NCI-H1436 treated with DMSO at 0.1 percent for 48 hours (cell line): ENCODE measurements around the gene FNIP1.
"Not testable (repeated sequence)": the region's sequence is repeated elsewhere in the genome, so short reads cannot be mapped to it uniquely, and the experiment has no call there.

Source experiments
- DNase-seq: peaks from one replicate; lab custom pipeline; 2025; lab: John Stamatoyannopoulos, UW

The FNIP1 gene

DNA sequence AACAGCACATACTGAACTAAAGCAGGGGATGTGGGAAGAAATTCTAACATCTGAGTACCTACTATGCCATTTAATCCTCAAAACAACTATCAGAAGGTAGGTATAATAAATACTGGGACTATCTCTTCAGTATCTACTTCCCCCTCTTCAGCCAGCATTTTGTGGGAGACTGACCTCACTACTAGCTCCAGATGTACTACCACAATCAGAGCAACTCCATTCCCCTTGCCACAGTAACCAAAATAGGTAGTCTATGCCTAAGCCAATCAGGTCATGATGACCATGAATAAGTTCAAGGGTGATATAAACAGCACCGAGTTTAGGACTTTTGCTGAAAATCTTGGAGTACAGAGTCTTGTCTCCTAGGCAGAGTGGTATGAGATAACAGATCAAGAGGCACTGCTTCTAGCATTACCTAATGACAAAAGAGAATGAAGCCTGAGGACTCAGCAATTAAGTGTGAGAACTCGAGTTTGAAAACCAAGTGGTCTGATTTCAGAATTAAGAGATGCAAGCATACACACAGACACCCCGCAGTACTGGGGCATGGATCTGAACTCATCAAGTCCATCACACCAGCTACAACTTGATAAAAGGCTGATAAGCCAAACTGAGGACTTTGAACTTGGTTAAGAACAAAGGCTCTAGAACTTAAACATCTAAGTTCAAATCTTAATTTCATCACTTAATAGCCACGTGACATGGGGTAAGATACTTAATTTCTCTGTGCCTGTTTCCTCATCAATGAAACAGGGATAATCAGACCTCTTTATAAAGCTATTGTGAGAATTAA, 9.7 kb downstream of the FNIP1 start:
- DNase-seq: peak; percentile 2

DNA sequence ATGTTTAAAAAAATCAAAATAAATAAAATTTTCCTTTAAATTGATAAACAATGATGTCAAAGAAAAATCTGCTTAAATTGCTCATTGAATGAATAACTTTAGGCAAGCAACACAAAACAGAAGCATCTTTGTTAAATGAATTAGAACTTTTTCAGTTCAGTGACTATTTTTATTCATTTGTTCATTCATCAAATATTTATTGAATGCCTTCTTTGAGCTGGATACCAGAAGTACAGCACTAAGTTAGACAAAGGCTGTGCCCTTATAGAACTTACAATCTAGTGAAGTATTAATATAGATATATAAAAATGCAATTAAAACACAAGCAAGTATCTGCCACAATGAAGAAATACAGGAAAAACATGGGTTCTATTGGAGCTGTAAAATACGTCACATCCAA, 10.8 kb downstream of the FNIP1 start:
- DNase-seq: no peak

DNA sequence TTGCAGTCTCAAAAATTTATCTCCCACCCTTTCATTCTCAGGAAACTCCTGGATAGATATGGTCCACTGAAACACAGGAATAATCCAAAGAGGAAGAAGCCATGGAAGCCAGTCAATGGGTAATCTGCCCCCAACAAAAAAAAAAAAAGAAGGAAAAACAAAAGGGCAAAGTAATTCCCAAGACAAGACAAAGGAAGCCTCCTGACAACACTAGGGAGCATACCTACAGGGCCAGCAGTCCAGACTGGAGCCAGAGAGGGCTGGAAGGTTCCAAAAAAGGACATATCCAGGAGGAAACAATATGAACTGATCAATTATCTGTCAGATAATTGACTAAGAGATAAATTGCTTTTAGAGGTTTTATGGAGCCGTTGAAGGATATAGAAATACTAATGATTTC, 12.9 kb downstream of the FNIP1 start:
- no peak for DNase-seq

DNA sequence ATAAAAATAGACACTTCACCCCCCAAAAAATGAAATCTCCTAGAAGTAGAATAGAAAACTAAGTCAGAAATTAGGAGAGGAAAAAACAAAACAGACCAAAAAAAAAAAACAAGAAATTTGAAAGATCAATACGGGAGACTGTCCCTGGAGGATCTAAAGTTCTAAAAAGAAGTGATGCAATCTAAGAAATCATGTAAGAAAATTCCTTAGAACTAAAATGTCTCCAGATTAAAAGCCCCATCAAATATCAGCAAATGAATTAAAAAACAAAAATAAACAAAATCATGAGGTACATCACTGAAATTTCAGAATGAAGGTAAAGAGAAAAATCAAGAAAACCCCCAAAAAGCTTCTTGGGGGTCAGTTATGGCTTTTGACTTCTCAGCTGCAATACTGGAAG, 13.5 kb downstream of the FNIP1 start:
- no peak for DNase-seq

DNA sequence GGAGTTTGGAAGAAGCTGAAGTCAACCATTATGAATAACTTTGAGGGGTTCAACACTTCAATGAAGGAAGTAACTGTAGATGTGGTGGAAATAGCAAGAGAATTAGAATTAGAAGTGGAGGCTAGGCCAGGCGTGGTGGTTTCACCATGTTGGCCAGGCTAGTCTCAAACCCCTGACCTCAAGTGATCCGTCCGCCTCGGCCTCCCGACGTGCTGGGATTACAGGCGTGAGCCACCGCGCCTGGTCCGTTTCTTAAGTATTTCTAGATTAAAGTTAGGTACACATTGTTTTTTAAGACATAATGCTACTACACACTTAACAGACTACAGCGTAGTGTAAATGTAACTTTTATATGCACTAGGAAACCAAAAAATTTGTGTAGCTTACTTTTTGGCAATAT, 14.1 kb downstream of the FNIP1 start:
- DNase-seq: no peak

DNA sequence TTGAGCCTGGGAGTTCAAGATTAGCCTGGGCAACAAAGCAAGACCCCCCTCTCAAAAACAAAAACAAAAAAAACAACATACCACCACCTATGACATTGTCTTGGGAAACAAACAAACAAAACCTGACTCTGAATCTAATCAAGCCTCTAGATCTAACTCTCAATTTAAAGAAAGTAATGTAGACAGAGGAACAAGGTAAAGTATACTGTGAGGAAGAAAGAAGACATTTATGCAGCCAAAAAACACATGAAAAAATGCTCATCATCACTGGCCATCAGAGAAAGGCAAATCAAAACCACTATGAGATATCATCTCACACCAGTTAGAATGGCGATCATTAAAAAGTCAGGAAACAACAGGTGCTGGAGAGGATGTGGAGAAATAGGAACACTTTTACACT, 18.7 kb downstream of the FNIP1 start:
- not testable (repeated sequence) for DNase-seq

DNA sequence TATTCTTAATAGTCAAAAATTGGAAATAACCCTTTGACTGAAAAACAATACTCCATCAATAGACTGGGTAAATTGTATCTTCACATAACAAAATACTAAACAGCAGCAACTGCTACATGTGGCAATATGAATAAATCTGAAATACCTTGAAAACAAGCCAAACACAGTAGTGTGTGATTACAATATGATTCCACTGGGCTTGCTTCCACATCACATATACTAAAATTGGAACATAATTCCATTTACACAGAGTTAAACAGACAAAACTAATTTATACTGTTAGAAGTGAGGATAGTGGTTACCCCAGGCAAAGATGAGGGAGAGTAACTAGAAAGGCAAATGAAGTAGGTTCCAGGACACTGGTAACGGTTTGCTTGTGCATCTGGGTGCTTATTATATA, 20.4 kb downstream of the FNIP1 start:
- DNase-seq: no peak

DNA sequence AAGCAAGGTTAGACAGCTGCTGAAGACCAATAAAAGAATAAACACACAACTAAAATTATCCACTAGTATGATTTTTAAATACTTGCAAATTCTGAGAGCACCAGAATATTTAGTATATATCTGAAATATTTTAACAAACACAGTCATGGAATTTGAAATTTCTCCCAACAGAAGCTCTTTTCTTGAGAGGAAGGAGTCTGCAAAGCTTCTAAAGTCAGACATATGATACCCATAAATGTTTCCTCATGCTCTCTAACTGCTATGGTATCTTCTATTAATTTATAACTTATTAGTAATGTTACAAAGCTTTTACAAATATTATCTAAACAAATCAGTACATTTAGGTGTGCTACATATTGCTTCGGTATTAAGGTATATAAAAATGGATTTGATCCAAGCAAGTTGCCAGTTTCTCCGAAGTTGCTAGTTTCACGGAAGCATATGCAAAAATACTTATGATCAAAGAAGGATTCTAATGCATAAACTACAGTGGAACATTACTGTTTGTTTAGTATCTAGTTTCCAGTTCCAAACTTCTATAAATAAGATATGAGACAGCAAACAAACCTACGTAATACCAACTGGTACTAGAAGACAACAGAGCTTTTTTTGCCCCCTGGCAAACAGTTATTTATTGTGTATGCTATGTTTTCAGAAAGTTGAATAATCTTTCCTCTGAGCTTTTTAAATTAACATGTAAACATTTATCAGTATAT, 22.0 kb downstream of the FNIP1 start:
- DNase-seq: no peak

DNA sequence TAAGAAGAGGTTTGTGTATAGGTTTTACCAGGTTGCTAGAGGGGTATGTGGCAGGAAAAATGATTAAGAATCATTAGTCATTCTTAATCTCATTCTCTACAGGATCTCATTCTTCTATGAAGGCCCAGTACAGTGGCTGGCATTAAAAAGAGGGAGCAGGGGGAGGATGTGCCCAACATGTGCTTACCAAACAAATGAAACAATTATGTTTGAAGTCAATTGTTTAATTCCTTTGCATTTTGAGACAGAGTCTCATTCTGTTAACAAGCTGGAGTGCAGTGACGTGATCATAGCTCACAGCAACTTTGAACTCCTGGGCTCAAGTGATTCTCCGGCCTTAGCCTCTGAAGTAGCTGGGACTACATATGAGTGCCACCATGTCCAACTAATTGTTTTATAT, 23.0 kb downstream of the FNIP1 start:
- DNase-seq: no peak

DNA sequence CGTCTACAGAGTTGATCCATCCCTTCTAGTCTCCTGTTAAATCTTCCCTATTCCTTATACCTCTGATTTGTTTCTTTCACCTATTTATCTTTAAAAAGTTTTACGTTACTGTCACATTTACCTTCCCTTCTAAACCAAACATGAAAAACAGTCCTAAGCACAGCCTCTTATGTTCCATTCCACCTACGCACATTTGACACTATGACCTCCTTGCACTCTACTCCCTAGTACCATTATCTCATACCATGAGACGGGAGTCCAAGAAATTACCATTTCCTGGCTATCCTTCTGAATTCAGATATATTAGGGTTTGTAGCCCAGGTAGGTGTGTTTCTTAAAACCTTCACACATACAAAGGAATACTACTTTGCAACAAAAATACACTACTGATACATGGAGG, 25.1 kb downstream of the FNIP1 start:
- no peak for DNase-seq

DNA sequence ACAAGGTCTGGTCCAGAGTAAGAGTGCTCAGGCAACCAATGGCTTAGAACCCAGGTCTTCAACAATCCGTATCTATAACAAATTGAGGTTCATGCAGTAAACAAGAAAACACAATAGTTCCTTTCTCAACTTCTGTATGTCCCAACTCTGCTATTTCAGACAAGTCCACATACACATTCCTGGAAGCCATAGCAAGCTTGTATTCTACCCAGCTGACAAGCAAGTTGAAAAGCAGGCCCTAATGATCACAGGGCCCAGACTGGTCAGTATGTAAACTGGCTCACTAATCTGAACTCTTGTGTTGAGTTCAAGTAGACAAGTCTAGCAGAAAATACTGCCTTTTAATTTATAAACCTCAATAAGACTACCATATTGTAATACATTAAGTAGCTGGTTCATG, 26.9 kb downstream of the FNIP1 start:
- DNase-seq: no peak

DNA sequence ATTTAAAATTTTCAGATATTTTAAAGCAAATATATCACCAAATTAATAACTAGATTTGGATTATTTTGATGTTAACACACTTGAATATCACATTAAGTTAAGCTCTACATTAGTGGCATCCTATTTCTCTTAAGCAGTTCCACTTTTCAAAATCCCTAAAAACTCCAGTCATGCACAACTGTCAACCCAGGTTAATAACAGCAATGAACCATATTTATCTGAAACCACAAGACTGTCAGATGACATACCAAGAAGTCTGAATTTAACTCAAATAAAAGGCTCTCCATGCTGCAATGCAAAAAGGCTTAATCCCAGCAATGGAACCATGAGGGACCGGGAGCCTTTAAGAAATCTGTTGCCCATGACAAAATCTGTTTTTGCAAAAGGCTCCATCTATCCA, 27.5 kb downstream of the FNIP1 start:
- no peak for DNase-seq

DNA sequence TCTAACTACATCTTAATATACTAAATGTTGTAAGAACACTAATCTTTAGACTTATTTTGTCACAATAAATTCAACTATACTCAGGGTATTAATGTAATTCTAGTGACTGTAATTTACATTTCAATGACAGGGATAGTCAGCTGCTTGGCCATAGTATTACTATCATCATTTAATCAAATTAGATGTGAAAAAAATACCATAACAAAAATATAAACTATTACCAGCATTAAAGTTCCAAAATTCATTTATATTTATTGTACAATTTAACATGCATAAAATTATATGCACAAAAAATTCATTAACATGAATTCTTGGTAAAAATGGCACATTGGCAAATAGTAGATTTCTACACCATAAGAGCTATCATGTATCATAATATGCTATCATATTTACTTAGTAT, 28.9 kb downstream of the FNIP1 start:
- no peak for DNase-seq

DNA sequence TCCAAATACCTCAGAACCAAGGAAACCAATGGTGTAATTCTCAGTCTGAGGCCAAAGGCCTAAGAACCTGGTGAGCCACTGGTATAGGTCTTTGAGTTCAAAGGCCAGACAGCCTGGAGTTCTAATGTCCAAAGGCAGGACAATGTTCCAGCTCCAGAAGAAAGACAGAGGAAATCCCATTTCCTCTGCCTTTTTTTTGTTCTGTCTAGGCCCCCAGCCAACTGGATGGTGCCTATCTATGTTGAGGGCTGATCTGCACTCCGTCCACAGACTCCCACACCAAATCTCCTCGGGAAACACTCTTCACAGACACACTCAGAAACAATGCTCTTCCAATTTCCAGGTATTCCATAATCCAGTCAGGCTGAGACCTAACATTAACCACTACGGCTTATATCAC, 30.1 kb downstream of the FNIP1 start:
- DNase-seq: no peak

DNA sequence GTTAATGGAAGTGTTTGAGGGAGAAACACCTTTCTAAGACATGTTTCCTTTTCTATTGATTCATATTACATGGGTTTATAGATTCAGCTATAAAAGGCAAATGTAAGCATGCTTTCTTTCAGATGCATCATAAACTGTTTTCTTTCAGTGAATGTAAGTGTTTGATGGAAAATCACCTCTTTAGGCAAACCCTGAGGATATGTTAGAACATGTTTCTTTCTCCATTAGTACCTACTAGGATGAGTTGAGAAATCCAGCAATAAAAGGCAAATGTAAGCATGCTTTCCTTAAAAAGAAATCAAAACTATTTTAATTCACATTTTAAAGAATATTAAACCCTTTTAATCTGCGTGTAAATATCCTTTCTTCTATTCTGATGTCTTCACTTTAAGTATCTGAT, 31.6 kb downstream of the FNIP1 start:
- DNase-seq: no peak

DNA sequence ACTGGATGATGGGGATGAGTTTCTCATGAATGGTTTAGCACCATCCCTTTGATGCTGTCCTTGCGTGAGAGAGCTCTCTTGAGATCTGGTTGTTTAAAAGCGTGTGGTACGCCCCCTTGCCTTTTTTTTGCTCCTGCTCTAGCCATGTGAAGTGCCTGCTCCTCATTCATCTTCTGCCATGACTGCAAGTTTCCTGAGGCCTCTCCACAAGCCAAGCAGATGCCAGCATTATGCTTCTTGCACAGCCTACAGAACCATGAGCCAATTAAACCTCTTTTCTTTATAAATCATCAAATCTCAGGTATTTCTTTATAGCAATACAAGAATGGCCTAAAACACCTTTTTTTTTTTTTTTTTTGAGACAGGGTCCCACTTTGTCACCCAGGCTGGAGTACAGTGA, 32.8 kb downstream of the FNIP1 start:
- no peak for DNase-seq

DNA sequence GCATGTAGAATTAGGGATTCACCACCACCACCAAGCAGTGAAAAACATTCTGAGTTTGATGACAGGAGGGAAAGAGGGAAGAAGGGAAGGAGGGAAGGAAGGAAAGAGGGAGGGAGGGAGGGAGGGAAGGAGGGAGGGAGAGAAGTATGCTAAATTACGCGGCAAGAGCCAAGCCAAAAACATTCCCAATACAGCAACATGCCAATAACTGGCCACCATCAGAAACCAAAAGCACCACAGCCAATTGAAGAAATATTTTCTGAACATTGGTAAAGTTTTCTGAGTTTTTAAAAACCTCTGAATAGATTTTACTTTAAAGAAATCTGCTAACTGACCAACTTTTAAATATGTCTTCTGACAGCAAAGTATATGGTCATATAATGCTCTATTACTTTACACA, 36.0 kb downstream of the FNIP1 start:
- DNase-seq: no peak

DNA sequence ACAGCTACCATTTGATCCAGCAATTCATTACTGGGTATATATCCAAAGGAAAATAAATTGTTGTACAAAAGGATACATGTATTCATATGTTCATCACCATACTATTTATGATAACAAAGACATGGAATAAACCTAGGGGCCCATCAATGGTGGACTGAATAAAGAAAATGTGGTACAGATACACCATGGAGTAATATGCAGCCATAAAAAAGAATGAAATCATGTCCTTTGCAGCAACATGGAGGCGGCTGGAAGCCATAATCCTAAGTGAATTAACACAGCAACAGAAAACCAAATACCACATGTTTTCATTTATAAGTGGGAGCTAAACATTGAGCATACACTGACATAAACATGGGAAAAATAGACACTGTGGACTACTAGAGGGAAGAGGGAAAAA, 37.1 kb downstream of the FNIP1 start:
- DNase-seq: no peak

DNA sequence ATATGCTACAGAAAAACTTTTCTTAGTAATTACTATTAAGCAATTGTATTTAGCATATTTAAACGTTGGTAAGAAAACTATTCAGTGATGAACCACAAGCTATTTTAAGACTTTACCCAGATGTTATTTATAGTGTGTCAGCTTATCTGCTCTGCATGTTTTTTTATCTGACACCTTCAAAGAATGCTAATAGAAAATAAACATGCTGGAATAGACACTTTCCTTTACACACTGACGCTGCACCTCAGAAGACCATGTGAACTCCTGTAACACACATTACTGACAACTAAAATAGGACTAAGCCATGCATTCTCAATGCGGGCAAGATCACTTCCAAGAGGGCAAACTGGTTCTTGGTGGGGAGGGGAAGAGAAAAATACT, 38.3 kb downstream of the FNIP1 start:
- no peak for DNase-seq

DNA sequence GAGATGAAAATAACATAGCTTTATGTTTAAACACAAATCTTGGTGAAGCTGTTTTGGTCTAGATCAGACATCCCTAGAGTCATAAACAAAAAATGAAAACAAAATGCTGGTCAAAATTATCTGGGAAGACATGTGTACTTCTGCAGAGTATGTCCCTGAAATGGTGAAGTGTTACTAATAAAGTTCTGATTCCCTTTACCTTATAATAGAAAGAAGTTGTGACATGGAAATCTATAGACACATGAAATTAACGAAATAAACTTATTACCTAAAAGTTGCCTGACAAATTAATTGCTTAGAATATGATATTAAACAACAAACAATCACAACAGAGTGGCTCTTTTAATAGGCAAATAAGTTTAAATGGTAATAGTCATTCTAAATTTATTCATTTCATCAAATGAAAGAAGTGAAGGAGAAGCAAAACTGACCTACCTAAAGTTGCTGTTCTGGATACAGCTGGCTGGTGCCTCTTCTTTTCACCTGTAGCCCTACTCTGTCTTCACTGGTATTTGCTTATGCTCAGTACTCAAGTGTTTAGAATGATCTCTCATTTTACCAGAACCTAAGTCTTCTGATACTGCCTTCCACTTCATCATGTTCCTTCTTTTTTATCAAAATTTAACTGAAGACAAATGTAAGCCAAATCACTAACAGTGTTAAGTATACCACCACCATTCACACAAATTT, 38.8 kb downstream of the FNIP1 start:
- DNase-seq: no peak

DNA sequence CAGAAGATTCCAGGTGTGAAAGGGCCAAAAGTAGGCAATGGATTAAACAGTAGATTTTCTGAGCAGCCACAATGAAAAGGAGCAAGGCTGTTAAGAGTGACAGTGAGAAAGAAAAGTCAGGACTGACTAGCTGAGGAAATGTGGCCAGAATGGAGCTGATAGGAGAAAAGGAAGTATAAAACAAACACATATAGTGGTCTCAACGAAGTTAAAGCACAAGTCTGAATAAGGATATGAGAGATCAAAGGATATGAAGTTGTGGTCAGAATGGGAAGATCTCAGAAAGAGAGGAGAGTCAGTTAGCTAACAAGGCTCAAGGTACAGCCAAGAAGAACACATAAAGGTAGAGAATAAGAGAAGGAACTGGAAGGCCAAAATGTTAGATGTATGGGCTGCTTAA, 39.9 kb downstream of the FNIP1 start:
- DNase-seq: no peak

DNA sequence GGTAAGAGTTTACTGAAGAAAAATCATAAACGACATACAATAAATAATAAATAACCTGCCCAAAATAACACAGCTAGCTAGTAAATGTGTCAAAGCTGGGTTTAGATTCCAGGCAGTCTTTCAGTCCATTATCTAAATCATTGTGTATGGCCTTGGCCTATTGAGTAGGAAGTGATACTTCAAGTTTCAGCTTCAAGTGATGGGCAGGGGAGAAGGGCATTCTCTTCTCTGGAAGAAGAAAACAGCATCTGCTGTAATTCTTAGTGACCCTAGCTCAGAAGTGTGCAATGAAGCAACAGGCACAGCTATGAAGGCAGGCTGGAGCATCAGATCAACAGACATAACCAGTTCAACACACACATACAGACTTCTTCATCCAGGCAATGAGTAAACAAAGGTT, 42.5 kb downstream of the FNIP1 start:
- DNase-seq: no peak

DNA sequence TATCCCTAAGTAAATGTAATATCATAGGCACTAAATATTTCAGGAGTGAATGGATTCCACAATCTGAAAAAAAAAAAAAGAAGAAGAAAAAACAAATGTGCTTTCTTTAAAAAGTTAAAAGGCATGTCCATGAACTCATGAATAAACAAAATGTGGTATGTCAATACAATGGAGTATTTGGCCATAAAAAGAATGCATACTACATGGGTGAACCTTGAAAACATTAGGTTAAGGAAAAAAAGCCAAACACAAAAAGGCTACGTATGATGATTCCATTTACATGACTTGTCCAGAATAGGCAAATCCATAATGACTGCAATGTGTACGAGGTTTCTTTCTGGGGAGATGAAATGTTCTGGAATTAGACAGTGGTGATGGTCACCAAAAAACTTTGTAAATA, 45.3 kb downstream of the FNIP1 start:
- no peak for DNase-seq
